Activated naive CD4-positive, alpha-beta T cell treated with anti-CD3 and anti-CD28 coated beads, Interleukin-2, amount 10 ng/mL, durations not matched to agents 7 days and 5 days (primary cell): ENCODE measurements around the gene PYCARD.

Experiments
- CTCF ChIA-PET: fragments of 350-600 bp; sonication (Branson Sonifier 250); formaldehyde crosslinking; loops from one replicate; lab custom pipeline; 2021; ENCODE audit warnings: antibody characterized with exemption; lab: Charles Lee
- DNase-seq: peaks from one replicate; pipeline ENCODE4 v3.0.0-alpha.2; 2020
- H3K27ac Mint-ChIP-seq: one replicate; pipeline ENCODE4 v1.8.0; 2021; ENCODE audit warnings: mild to moderate bottlenecking, moderate library complexity, mixed read lengths
- H3K27me3 Mint-ChIP-seq: one replicate; pipeline ENCODE4 v1.8.0; 2021; ENCODE audit warnings: mild to moderate bottlenecking, mixed read lengths
- H3K36me3 Mint-ChIP-seq: one replicate; pipeline ENCODE4 v1.8.0; 2021; ENCODE audit warnings: mixed read lengths
- H3K4me1 Mint-ChIP-seq: one replicate; pipeline ENCODE4 v1.8.0; 2021; ENCODE audit warnings: mixed read lengths
- H3K4me3 Mint-ChIP-seq: one replicate; pipeline ENCODE4 v1.8.0; 2021; ENCODE audit warnings: mild to moderate bottlenecking, moderate library complexity, mixed read lengths
- H3K9me3 Mint-ChIP-seq: one replicate; pipeline ENCODE4 v1.8.0; 2021; ENCODE audit warnings: mixed read lengths

PYCARD gene

DNA sequence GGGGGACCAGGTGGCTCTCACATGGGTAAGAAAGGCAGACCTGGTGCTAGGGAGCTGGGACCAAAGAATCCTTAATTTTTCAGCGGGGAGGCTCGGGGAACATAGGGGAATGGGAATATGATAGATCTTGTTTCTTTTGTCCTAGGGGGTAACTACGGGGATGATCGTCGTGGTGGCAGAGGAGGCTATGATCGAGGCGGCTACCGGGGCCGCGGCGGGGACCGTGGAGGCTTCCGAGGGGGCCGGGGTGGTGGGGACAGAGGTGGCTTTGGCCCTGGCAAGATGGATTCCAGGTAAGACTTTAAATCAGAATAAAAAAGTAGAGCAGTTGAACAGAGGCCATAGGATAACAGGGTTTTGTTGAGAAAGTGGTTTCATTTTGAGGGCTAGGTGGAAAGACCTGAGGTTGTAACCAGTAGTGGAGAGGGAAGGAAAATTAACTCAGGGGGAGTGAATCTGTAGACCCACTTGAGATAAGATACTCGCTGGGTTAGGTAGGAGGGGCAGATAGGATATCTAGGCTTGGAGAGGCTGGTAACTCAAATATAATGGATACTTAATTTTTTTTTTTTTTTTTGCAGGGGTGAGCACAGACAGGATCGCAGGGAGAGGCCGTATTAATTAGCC, 11.6 kb downstream of the PYCARD start:
- H3K27ac Mint-ChIP-seq, result peak overlapping the region; percentile 58
- H3K9me3 Mint-ChIP-seq, result no peaks in the 10 kb centered on the region
- H3K4me1 Mint-ChIP-seq, result peaks cover 63% of the 10 kb centered on the region
- peaks cover 89% of the 10 kb centered on the region for H3K36me3 Mint-ChIP-seq
- no peak overlapping the region for H3K4me3 Mint-ChIP-seq
- DNase-seq, result no peak
- no peaks in the 10 kb centered on the region for H3K27me3 Mint-ChIP-seq
- CTCF ChIA-PET, result no interaction called here

DNA sequence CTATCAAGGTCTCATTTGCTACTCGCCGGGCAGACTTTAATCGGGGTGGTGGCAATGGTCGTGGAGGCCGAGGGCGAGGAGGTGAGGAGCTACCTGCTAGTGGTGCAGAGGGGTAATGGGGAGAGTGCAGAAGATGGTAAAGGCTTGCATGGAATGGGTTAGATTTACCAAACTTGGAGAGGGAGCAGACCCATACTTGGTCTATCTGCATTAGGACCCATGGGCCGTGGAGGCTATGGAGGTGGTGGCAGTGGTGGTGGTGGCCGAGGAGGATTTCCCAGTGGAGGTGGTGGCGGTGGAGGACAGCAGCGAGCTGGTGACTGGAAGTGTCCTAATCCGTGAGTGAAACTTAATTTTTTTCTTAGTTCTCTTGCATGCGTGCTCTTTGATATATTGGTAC, 12.5 kb downstream of the PYCARD start:
- no peaks in the 10 kb centered on the region for H3K9me3 Mint-ChIP-seq
- H3K27ac Mint-ChIP-seq, result peak overlapping the region; percentile 46
- H3K4me1 Mint-ChIP-seq, result peaks cover 71% of the 10 kb centered on the region
- CTCF ChIA-PET, result no interaction called here
- H3K4me3 Mint-ChIP-seq, result no peak overlapping the region
- no peak for DNase-seq
- H3K36me3 Mint-ChIP-seq, result peaks cover 94% of the 10 kb centered on the region
- H3K27me3 Mint-ChIP-seq, result no peaks in the 10 kb centered on the region

- H3K4me3 Mint-ChIP-seq, result no peak overlapping the region
- peaks cover 74% of the 10 kb centered on the region for H3K4me1 Mint-ChIP-seq
- no peaks in the 10 kb centered on the region for H3K27me3 Mint-ChIP-seq
- peak overlapping the region; percentile 75 for H3K27ac Mint-ChIP-seq
- H3K9me3 Mint-ChIP-seq, result no peaks in the 10 kb centered on the region
- peaks cover 94% of the 10 kb centered on the region for H3K36me3 Mint-ChIP-seq
- no peak for DNase-seq
- CTCF ChIA-PET, result interaction anchor here (0.9 kb wide), 1 partner anchor 12 kb away, joined by 3 read pairs; no protein-coding TSS in a partner anchor
Measured at GRCh38 chr16:31189412-31189778, 13.2 kb downstream of the PYCARD start.

DNA sequence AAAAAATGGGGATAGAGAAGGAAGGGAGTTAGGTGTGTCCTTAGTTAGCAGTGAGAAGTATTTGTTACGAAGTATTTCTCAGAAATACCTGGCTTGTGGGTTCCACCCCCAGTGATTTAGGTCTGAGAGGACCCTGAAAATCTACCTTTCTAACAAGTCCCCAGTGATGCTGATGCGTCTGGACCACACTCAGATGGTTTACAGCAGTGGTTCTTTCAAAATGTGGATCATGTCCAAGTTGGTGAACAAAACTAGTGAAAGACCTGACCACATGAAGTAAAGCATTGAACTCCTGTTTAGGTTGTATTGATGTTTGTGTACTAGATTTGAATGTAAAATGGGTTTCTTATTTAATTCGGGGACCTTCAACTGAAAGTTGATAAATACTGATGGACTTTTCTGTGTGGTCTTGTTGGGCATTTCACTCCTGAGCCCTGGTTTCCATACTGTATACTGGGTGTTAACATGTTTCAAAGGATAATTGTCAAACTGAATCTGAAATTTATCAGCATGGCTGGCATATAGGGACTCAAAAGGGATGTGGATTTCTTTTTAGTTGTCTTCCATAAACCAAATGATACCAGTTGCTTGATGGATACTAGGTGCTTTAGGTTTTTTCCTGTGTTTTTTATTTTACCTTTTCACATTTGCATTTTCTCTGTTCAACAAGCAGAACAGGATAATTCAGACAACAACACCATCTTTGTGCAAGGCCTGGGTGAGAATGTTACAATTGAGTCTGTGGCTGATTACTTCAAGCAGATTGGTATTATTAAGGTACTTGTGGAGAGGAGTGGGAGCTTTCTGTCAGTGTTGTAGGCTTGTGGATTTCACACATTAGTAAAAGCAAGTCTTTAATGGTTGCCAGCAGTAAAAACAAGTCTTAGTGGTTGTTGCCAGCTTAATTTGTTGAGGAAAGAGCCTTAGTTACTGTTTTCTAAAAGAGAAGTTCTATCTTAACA, 13.8 kb downstream of the PYCARD start:
- Mint-ChIP-seq H3K27ac (peak overlapping the region; percentile 75), H3K36me3 (peaks cover 93% of the 10 kb centered on the region), H3K4me1 (peaks cover 78% of the 10 kb centered on the region), H3K27me3 (no peaks in the 10 kb centered on the region), H3K9me3 (no peaks in the 10 kb centered on the region), H3K4me3 (peak overlapping the region; percentile 4)
- CTCF ChIA-PET, result interaction anchor here (0.9 kb wide), 1 partner anchor 13 kb away, joined by 3 read pairs; no protein-coding TSS in a partner anchor
- DNase-seq, result no peak

- H3K27me3 Mint-ChIP-seq, result no peaks in the 10 kb centered on the region
- H3K9me3 Mint-ChIP-seq, result no peaks in the 10 kb centered on the region
- H3K4me1 Mint-ChIP-seq, result peaks cover 84% of the 10 kb centered on the region
- peaks cover 95% of the 10 kb centered on the region for H3K36me3 Mint-ChIP-seq
- DNase-seq, result no peak
- CTCF ChIA-PET, result interaction anchor here (0.5 to 1.0 kb wide), 3 partner anchors 129 to 377 kb away, joined by 3 to 5 read pairs (median 3); no protein-coding TSS in a partner anchor
- peak overlapping the region; percentile 62 for H3K27ac Mint-ChIP-seq
- no peak overlapping the region for H3K4me3 Mint-ChIP-seq
Measured at GRCh38 chr16:31187808-31188189, 14.8 kb downstream of the PYCARD start.

DNA sequence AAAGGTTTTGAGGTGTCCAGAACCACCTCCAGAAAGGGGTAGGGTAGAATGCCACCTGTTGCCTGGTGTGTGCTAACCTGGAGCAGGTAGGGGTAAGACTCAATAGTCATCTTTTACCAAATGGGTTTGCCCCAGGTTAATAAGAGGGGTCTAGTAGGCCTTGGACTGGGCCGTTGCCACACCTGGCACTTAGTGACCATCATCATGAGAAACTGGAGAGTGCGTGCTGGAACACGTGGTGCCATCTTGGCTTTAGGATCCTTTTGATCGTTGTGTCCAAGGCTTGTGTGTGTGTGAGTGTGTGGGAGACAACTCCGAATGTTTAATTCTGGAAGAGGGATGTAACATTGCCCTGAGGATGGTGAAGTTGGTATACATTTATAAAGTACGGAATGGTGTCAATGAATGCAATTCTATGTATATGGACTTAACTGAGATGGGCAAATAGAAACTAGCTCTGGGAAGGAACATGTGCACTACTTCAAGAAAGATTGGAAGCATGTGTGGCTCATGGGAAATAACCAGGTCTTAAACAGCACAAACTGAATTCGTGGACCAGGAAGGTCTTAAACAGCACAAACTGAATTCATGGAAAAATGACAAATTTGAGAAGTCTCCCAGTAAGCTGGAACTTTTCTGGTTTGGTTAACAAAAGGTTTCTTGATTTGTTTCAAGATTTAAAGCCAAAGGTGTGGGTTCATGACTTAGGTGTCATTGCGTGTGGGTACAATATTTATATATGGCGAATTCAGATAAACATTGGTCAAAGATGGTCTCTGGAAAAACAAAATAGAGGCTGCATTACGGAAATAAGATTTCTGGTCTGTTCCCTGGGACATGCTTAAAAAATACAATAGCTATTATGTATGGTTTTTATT, 15.4 kb downstream of the PYCARD start:
- peaks cover 96% of the 10 kb centered on the region for H3K36me3 Mint-ChIP-seq
- no peaks in the 10 kb centered on the region for H3K9me3 Mint-ChIP-seq
- peaks cover 89% of the 10 kb centered on the region for H3K4me1 Mint-ChIP-seq
- CTCF ChIA-PET, result interaction anchor here (0.5 to 1.0 kb wide), 3 partner anchors 128 to 376 kb away, joined by 3 to 5 read pairs (median 3); no protein-coding TSS in a partner anchor
- peak overlapping the region; percentile 62 for H3K27ac Mint-ChIP-seq
- no peak overlapping the region for H3K4me3 Mint-ChIP-seq
- DNase-seq, result no peak
- no peaks in the 10 kb centered on the region for H3K27me3 Mint-ChIP-seq

DNA sequence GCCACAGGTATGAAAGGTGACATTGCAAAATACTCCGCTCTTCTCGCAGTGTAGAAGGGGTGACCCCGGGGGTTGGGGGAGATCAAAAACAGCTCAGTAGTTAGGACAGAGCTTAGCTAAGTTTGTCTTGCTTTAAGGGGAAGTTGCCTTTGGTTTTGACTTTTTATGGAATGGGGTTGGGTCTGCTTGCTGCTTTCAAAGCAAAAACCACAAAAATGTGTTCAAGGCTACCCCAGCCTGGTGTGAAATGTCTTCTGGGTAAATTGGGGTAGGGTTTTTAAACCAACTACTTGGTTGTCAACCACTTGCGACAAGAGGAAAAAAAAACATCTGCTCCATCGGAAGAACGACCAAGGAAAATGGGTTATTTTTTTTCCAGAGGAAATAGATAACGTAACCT, 16.4 kb downstream of the PYCARD start:
- DNase-seq, result no peak
- Mint-ChIP-seq H3K9me3 (no peaks in the 10 kb centered on the region), H3K27me3 (no peaks in the 10 kb centered on the region), H3K4me1 (peaks cover 91% of the 10 kb centered on the region), H3K4me3 (peak overlapping the region; percentile 14), H3K36me3 (peaks cover 94% of the 10 kb centered on the region), H3K27ac (peak overlapping the region; percentile 47)
- CTCF ChIA-PET, result interaction anchor here (0.8 kb wide), 1 partner anchor 201 kb away, joined by 3 read pairs; the partner anchor contains the start of gene HSD3B7

- Mint-ChIP-seq H3K27ac (peak overlapping the region; percentile 65), H3K9me3 (no peaks in the 10 kb centered on the region), H3K4me1 (peaks cover 84% of the 10 kb centered on the region), H3K4me3 (peak overlapping the region; percentile 29), H3K27me3 (no peaks in the 10 kb centered on the region), H3K36me3 (peaks cover 90% of the 10 kb centered on the region)
- no peak for DNase-seq
- CTCF ChIA-PET, result interaction anchor here (0.8 kb wide), 1 partner anchor 200 kb away, joined by 3 read pairs; the partner anchor contains the start of gene HSD3B7
Measured at GRCh38 chr16:31185339-31185738, 17.2 kb downstream of the PYCARD start.

DNA sequence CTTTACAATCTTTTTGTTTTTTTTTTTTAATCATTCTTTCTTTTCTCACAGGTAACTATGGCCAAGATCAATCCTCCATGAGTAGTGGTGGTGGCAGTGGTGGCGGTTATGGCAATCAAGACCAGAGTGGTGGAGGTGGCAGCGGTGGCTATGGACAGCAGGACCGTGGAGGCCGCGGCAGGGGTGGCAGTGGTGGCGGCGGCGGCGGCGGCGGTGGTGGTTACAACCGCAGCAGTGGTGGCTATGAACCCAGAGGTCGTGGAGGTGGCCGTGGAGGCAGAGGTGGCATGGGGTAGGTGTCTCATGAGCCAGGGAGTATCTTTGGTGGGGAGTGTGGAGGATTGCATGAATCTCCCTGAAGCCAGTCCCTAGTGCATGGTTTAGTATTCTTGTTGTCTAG, 17.7 kb downstream of the PYCARD start:
- H3K4me1 Mint-ChIP-seq, result peaks cover 80% of the 10 kb centered on the region
- peaks cover 88% of the 10 kb centered on the region for H3K36me3 Mint-ChIP-seq
- peak overlapping the region; percentile 29 for H3K4me3 Mint-ChIP-seq
- H3K27ac Mint-ChIP-seq, result peak overlapping the region; percentile 65
- no peaks in the 10 kb centered on the region for H3K9me3 Mint-ChIP-seq
- CTCF ChIA-PET, result no interaction called here
- H3K27me3 Mint-ChIP-seq, result peaks cover 3% of the 10 kb centered on the region
- no peak for DNase-seq

- H3K27me3 Mint-ChIP-seq, result peaks cover 4% of the 10 kb centered on the region
- CTCF ChIA-PET, result interaction anchor here (0.9 to 2.3 kb wide), 3 partner anchors 17 to 114 kb away, joined by 3 to 7 read pairs (median 3); no protein-coding TSS in a partner anchor
- peaks cover 80% of the 10 kb centered on the region for H3K36me3 Mint-ChIP-seq
- no peak for DNase-seq
- H3K4me1 Mint-ChIP-seq, result peaks cover 73% of the 10 kb centered on the region
- peak overlapping the region; percentile 95 for H3K4me3 Mint-ChIP-seq
- no peaks in the 10 kb centered on the region for H3K9me3 Mint-ChIP-seq
- peak overlapping the region; percentile 49 for H3K27ac Mint-ChIP-seq
Measured at GRCh38 chr16:31183432-31184428, 18.8 kb downstream of the PYCARD start.

DNA sequence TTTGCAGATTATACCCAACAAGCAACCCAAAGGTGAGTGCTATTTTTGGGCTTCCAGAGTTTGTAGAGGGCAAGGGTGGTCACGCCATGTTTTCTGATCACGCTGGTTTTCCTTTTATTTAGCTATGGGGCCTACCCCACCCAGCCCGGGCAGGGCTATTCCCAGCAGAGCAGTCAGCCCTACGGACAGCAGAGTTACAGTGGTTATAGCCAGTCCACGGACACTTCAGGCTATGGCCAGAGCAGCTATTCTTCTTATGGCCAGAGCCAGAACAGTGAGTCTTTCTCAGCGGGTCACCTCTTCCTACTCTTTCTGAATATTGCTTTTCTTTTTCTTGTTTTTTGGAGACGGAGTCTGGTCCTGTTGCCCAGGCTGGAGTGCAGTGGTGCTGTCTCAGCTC, 20.2 kb downstream of the PYCARD start:
- peak overlapping the region; percentile 95 for H3K4me3 Mint-ChIP-seq
- peaks cover 66% of the 10 kb centered on the region for H3K36me3 Mint-ChIP-seq
- no peak for DNase-seq
- H3K9me3 Mint-ChIP-seq, result no peaks in the 10 kb centered on the region
- CTCF ChIA-PET, result interaction anchor here (0.9 to 2.3 kb wide), 2 partner anchors 40 to 253 kb away, joined by 3 to 7 read pairs; no protein-coding TSS in a partner anchor
- peak overlapping the region; percentile 81 for H3K27ac Mint-ChIP-seq
- peaks cover 73% of the 10 kb centered on the region for H3K4me1 Mint-ChIP-seq
- H3K27me3 Mint-ChIP-seq, result peaks cover 4% of the 10 kb centered on the region

GRCh38 chr16:31181102-31181830, 21.3 kb downstream of the PYCARD start:
- peaks cover 71% of the 10 kb centered on the region for H3K4me1 Mint-ChIP-seq
- peak overlapping the region; percentile 95 for H3K4me3 Mint-ChIP-seq
- H3K36me3 Mint-ChIP-seq, result peaks cover 57% of the 10 kb centered on the region
- DNase-seq, result peak; percentile 50
- peaks cover 4% of the 10 kb centered on the region for H3K27me3 Mint-ChIP-seq
- H3K9me3 Mint-ChIP-seq, result no peaks in the 10 kb centered on the region
- peak overlapping the region; percentile 100 for H3K27ac Mint-ChIP-seq
- CTCF ChIA-PET, result no interaction called here
